DOHH2 (cell line): Measurements from ENCODE around the gene LIMS2.

Experiments
- H3F3A ChIP-seq: fragments of 200-600 bp; sonication (generic), shearing (Covaris generic); 2 replicates; pipeline ENCODE4 v1.6.0; 2016; ENCODE audit warnings: antibody characterized with exemption, mild to moderate bottlenecking; ENCODE audit not compliant: control insufficient read depth, insufficient read depth
- H3K27ac ChIP-seq: fragments of 200-600 bp; sonication (generic); 2 replicates; pipeline ENCODE4 v1.5.1; 2014; ENCODE audit warnings: low read depth, mild to moderate bottlenecking, low read length, moderate library complexity
- H3K27me3 ChIP-seq: fragments of 200-600 bp; sonication (generic); 2 replicates; pipeline ENCODE4 v1.6.1; 2014; ENCODE audit warnings: mild to moderate bottlenecking, low read length, mixed read lengths; ENCODE audit not compliant: control insufficient read depth
- H3K36me3 ChIP-seq: fragments of 200-600 bp; sonication (generic); 2 replicates; pipeline ENCODE4 v1.6.1; 2014; ENCODE audit warnings: mild to moderate bottlenecking, low read length, moderate library complexity, mixed read lengths; ENCODE audit not compliant: control insufficient read depth
- H3K4me1 ChIP-seq: fragments of 200-600 bp; sonication (generic); 2 replicates; pipeline ENCODE4 v1.6.1; 2014; ENCODE audit warnings: mild to moderate bottlenecking, low read length, mixed read lengths; ENCODE audit not compliant: control insufficient read depth
- H3K4me2 ChIP-seq: fragments of 200-600 bp; sonication (generic); 2 replicates; pipeline ENCODE4 v1.6.0; 2014; ENCODE audit warnings: mild to moderate bottlenecking, low read length, moderate library complexity
- H3K4me3 ChIP-seq: fragments of 200-600 bp; sonication (generic); 2 replicates; pipeline ENCODE4 v1.5.1; 2014; ENCODE audit warnings: mild to moderate bottlenecking, low read length, mixed read lengths
- H3K79me2 ChIP-seq: fragments of 200-600 bp; sonication (generic); 2 replicates; pipeline ENCODE4 v1.6.1; 2014; ENCODE audit warnings: mild to moderate bottlenecking, low read length, mixed read lengths; ENCODE audit not compliant: control insufficient read depth
- H3K9me2 ChIP-seq: fragments of 200-600 bp; sonication (generic); replicated peaks from 2 replicates; pipeline ENCODE4 v1.6.1; 2014; ENCODE audit warnings: mild to moderate bottlenecking, low read length, mixed read lengths; ENCODE audit not compliant: control insufficient read depth
- H3K9me3 ChIP-seq: fragments of 200-600 bp; sonication (generic); 2 replicates; pipeline ENCODE4 v1.6.1; 2014; ENCODE audit warnings: antibody characterized with exemption, low read length, mixed read lengths; ENCODE audit not compliant: control insufficient read depth, insufficient read depth
- H4K20me1 ChIP-seq: fragments of 200-600 bp; sonication (generic); 2 replicates; pipeline ENCODE4 v1.6.0; 2014; ENCODE audit warnings: low read depth, mild to moderate bottlenecking, antibody characterized with exemption, low read length, moderate library complexity; ENCODE audit not compliant: control insufficient read depth, insufficient read depth
- CTCF ChIP-seq: fragments of 200-600 bp; sonication (generic); IDR thresholded peaks from one replicate; pipeline ENCODE4 v1.5.1; 2014; ENCODE audit warnings: antibody characterized with exemption, mild to moderate bottlenecking, low read depth, low read length; ENCODE audit not compliant: poor library complexity, severe bottlenecking
- EZH2phosphoT487 ChIP-seq: fragments of 200-600 bp; sonication (generic); IDR thresholded peaks from 2 replicates; pipeline ENCODE4 v1.6.1; 2017; ENCODE audit warnings: borderline replicate concordance, mild to moderate bottlenecking, antibody characterized with exemption, low read length, moderate library complexity, mixed read lengths

Gene LIMS2

GRCh38 chr2:127629637-127630036 is 45.7 kb downstream of the LIMS2 start:
- no peaks in the 10 kb centered on the region for H4K20me1 ChIP-seq
- no peak overlapping the region for H3K4me2 ChIP-seq
- no peak overlapping the region for H3K27ac ChIP-seq
- no peak for TF ChIP-seq EZH2phosphoT487
- TF ChIP-seq CTCF, result no peak
- H3K9me2 ChIP-seq, result no peaks in the 10 kb centered on the region
- H3F3A ChIP-seq, result no peaks in the 10 kb centered on the region
- peaks cover 64% of the 10 kb centered on the region for H3K4me1 ChIP-seq
- H3K27me3 ChIP-seq, result no peaks in the 10 kb centered on the region
- no peaks in the 10 kb centered on the region for H3K36me3 ChIP-seq
- no peaks in the 10 kb centered on the region for H3K79me2 ChIP-seq
- H3K4me3 ChIP-seq, result no peak overlapping the region
- H3K9me3 ChIP-seq, result no peaks in the 10 kb centered on the region

DNA sequence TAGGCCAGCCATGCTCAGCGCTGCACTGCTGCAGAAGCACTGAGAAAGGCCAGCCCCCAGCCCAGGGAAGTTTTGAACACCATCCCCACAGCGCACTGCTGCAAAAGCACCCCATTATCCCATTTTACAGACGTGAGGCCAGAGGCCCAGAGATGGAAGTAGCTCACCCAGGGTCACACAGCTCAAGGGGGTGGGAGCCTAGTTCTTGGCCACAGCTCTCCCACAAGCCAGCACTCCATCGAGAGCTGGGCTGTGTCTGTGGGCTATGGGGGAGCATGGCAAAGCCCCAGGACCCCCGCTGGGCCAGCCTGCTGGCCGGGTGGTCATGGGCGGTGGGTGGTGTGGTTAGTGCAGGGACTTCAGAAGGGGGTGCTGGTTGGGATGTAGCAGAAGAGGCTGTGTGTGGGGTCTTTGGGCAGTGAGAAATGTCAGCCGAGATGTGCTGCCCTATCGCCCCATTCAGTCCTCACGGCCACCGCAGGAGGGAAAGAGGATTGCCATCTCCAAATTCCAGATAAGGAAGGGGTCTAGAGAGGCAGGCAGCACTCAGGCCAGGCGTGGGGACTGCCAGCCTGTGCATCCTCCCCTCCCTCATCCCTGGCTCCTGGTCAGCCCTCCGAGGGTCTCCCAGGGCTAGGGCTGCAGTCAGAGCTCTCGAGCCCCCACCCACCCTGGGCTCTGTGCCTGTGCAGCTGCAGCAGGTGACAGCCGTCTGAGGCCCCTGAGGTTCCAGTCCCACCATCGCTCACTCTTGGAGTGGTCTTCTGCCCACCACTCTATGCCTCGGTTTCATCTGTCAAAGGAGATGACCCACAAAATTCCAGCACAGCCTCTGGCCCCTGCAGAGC is 46.3 kb downstream of the LIMS2 start:
- Histone ChIP-seq H3K4me2 (no peak overlapping the region), H3K27ac (no peak overlapping the region), H3K27me3 (no peaks in the 10 kb centered on the region)

DNA sequence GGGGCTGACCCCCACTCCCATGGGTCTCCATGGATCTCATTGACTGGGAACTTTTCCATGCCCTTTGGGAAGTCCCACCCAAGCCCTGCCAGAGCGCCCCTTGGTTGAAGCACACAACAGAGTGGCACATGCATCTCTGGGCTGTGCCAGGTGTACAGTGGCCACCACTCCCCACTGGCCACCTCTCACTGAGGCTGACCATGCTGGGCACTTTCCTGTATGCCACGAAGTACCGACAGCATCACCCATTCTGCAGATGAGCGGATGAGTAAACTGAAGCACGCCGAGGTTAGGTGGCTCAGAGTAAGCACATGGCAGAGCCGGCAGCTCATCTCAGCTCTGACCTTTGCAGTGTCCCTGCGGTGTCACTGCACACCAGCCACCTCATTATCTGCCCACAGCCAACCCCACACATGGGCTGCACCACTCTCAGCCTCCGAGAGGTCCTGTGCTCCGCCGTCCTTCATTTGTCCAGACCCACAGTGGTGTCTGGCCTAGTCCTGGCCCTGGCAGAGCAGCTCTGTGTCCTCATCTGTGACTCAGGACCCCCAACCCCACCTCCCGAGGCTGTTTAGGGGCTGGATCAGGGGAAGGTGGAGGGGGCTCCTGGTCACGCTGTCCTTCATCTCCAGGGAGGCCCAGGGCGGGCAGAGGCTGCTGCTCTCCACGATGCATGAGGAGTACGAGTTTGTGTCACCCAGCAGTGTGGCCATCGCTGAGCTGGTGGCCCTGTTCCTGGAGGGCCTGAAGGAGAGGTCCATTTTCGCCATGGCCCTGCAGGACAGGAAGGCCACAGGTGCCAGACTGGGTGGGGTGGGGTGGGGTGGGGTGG is 47.4 kb downstream of the LIMS2 start:
- H4K20me1 ChIP-seq, result no peaks in the 10 kb centered on the region
- H3K27me3 ChIP-seq, result no peaks in the 10 kb centered on the region
- no peaks in the 10 kb centered on the region for H3K9me2 ChIP-seq
- H3K79me2 ChIP-seq, result no peaks in the 10 kb centered on the region
- peaks cover 47% of the 10 kb centered on the region for H3K4me1 ChIP-seq
- H3K27ac ChIP-seq, result no peak overlapping the region
- H3K36me3 ChIP-seq, result no peaks in the 10 kb centered on the region
- H3F3A ChIP-seq, result no peaks in the 10 kb centered on the region
- no peaks in the 10 kb centered on the region for H3K9me3 ChIP-seq
- no peak overlapping the region for H3K4me3 ChIP-seq
- no peak overlapping the region for H3K4me2 ChIP-seq
- TF ChIP-seq EZH2phosphoT487 (no peak), CTCF (no peak)

More for the DNA sequence above, 46.3 kb downstream of the LIMS2 start:
- H3K4me1 ChIP-seq, result peaks cover 58% of the 10 kb centered on the region
- no peak overlapping the region for H3K4me3 ChIP-seq
- no peaks in the 10 kb centered on the region for H3K9me3 ChIP-seq
- no peak for TF ChIP-seq EZH2phosphoT487
- TF ChIP-seq CTCF, result no peak
- H4K20me1 ChIP-seq, result no peaks in the 10 kb centered on the region
- H3K36me3 ChIP-seq, result no peaks in the 10 kb centered on the region
- no peaks in the 10 kb centered on the region for H3K79me2 ChIP-seq
- no peaks in the 10 kb centered on the region for H3F3A ChIP-seq
- H3K9me2 ChIP-seq, result no peaks in the 10 kb centered on the region
